SJSA1 (cell line): Measurements from ENCODE around the gene ADAMTS14. TPM values are rescaled to one million over a fixed set of nuclear protein-coding genes. Genes with fewer than 3 reads are reported as not detected.

Experiments
- DNase-seq, 2 experiments: peaks; one replicate each; pipeline ENCODE4 v3.0.0-alpha.2; 2015 to 2020; ENCODE audit warnings: low spot score in 2 of 2, low read depth in 1 of 2
- H3K27ac ChIP-seq: fragments of 250-450 bp; sonication (Bioruptor Pico); 2 replicates; pipeline ENCODE4 v1.5.1; 2020; ENCODE audit warnings: mild to moderate bottlenecking, moderate library complexity
- H3K27me3 ChIP-seq: fragments of 250-450 bp; sonication (Bioruptor Pico); replicated peaks from 2 replicates; pipeline ENCODE4 v1.5.1; 2020; ENCODE audit warnings: mild to moderate bottlenecking, moderate library complexity
- H3K36me3 ChIP-seq: fragments of 250-450 bp; sonication (Bioruptor Pico); 2 replicates; pipeline ENCODE4 v1.5.1; 2020; ENCODE audit warnings: mild to moderate bottlenecking
- H3K4me1 ChIP-seq: fragments of 250-450 bp; sonication (Bioruptor Pico); replicated peaks from 2 replicates; pipeline ENCODE4 v1.6.1; 2021; ENCODE audit warnings: mild to moderate bottlenecking
- H3K4me3 ChIP-seq: fragments of 250-450 bp; sonication (Bioruptor Pico); 2 replicates; pipeline ENCODE4 v1.5.1; 2020; ENCODE audit warnings: mild to moderate bottlenecking
- H3K9me3 ChIP-seq: fragments of 250-450 bp; sonication (Bioruptor Pico); replicated peaks from 2 replicates; pipeline ENCODE4 v1.5.1; 2020; ENCODE audit warnings: mild to moderate bottlenecking
- total RNA-seq: library from RNA; depleted of rRNA; stranded (reverse); fragments of >200 nt; shearing (Covaris generic); gene quantifications from 2 replicates; pipeline ENCODE4 v1.2.3, GENCODE V29; 2014

Gene ADAMTS14
- total RNA-seq, 1 experiment from 2014 or later = 1.2 TPM

- no peaks in the 10 kb centered on the region for H3K36me3 ChIP-seq
- no peak overlapping the region for H3K4me3 ChIP-seq
- DNase-seq = no peak
Measured at GRCh38 chr10:70683940-70684339, 11.6 kb downstream of the ADAMTS14 start.

GRCh38 chr10:70684374-70684773, 12.1 kb downstream of the ADAMTS14 start:
- H3K4me1 ChIP-seq = peaks cover 16% of the 10 kb centered on the region
- no peaks in the 10 kb centered on the region for H3K36me3 ChIP-seq
- H3K4me3 ChIP-seq = no peak overlapping the region
- no peaks in the 10 kb centered on the region for H3K27me3 ChIP-seq
- H3K27ac ChIP-seq = no peak overlapping the region
- no peaks in the 10 kb centered on the region for H3K9me3 ChIP-seq
- DNase-seq = no peak

More at GRCh38 chr10:70683940-70684339, 11.6 kb downstream of the ADAMTS14 start:
- peaks cover 20% of the 10 kb centered on the region for H3K4me1 ChIP-seq
- H3K9me3 ChIP-seq = no peaks in the 10 kb centered on the region
- no peak overlapping the region for H3K27ac ChIP-seq
- H3K27me3 ChIP-seq = no peaks in the 10 kb centered on the region

GRCh38 chr10:70684839-70685454, 12.6 kb downstream of the ADAMTS14 start:
- Histone ChIP-seq H3K36me3 (no peaks in the 10 kb centered on the region), H3K9me3 (no peaks in the 10 kb centered on the region), H3K4me1 (peaks cover 12% of the 10 kb centered on the region), H3K27me3 (no peaks in the 10 kb centered on the region), H3K4me3 (no peak overlapping the region), H3K27ac (no peak overlapping the region)
- DNase-seq = no peak

GRCh38 chr10:70685455-70685911, 13.2 kb downstream of the ADAMTS14 start:
- H3K4me1 ChIP-seq = peaks cover 12% of the 10 kb centered on the region
- H3K27ac ChIP-seq = no peak overlapping the region
- no peak overlapping the region for H3K4me3 ChIP-seq
- H3K36me3 ChIP-seq = no peaks in the 10 kb centered on the region
- H3K27me3 ChIP-seq = no peaks in the 10 kb centered on the region
- H3K9me3 ChIP-seq = no peaks in the 10 kb centered on the region
- no peak for DNase-seq

GRCh38 chr10:70688828-70689227, 16.5 kb downstream of the ADAMTS14 start:
- no peak overlapping the region for H3K4me3 ChIP-seq
- H3K27ac ChIP-seq = no peak overlapping the region
- no peaks in the 10 kb centered on the region for H3K27me3 ChIP-seq
- H3K36me3 ChIP-seq = no peaks in the 10 kb centered on the region
- H3K4me1 ChIP-seq = peaks cover 1% of the 10 kb centered on the region
- H3K9me3 ChIP-seq = no peaks in the 10 kb centered on the region
- DNase-seq = no peak

- H3K4me1 ChIP-seq = no peaks in the 10 kb centered on the region
- no peak for DNase-seq
- H3K27me3 ChIP-seq = no peaks in the 10 kb centered on the region
- no peaks in the 10 kb centered on the region for H3K9me3 ChIP-seq
- no peak overlapping the region for H3K4me3 ChIP-seq
- no peaks in the 10 kb centered on the region for H3K36me3 ChIP-seq
- no peak overlapping the region for H3K27ac ChIP-seq
Measured at GRCh38 chr10:70689661-70690060, 17.4 kb downstream of the ADAMTS14 start.

GRCh38 chr10:70690589-70690988, 18.3 kb downstream of the ADAMTS14 start:
- Histone ChIP-seq H3K27me3 (no peaks in the 10 kb centered on the region), H3K9me3 (no peaks in the 10 kb centered on the region), H3K27ac (no peak overlapping the region), H3K4me3 (no peak overlapping the region), H3K36me3 (no peaks in the 10 kb centered on the region), H3K4me1 (no peaks in the 10 kb centered on the region)
- DNase-seq = no peak

- H3K27ac ChIP-seq = no peak overlapping the region
Measured at GRCh38 chr10:70691611-70692010, 19.3 kb downstream of the ADAMTS14 start.

GRCh38 chr10:70692043-70692603, 19.8 kb downstream of the ADAMTS14 start:
- Histone ChIP-seq H3K27ac (no peak overlapping the region), H3K36me3 (no peaks in the 10 kb centered on the region), H3K4me3 (no peak overlapping the region), H3K4me1 (no peaks in the 10 kb centered on the region), H3K27me3 (no peaks in the 10 kb centered on the region), H3K9me3 (no peaks in the 10 kb centered on the region)
- no peak for DNase-seq

More at GRCh38 chr10:70691611-70692010, 19.3 kb downstream of the ADAMTS14 start:
- Histone ChIP-seq H3K27me3 (no peaks in the 10 kb centered on the region), H3K36me3 (no peaks in the 10 kb centered on the region), H3K4me3 (no peak overlapping the region), H3K4me1 (no peaks in the 10 kb centered on the region), H3K9me3 (no peaks in the 10 kb centered on the region)
- DNase-seq = no peak

- H3K9me3 ChIP-seq = no peaks in the 10 kb centered on the region
- H3K4me1 ChIP-seq = no peaks in the 10 kb centered on the region
- DNase-seq = no peak
- no peak overlapping the region for H3K4me3 ChIP-seq
- no peaks in the 10 kb centered on the region for H3K27me3 ChIP-seq
- H3K36me3 ChIP-seq = no peaks in the 10 kb centered on the region
- no peak overlapping the region for H3K27ac ChIP-seq
Measured at GRCh38 chr10:70693619-70694335, 21.5 kb downstream of the ADAMTS14 start.

- Histone ChIP-seq H3K36me3 (no peaks in the 10 kb centered on the region), H3K4me3 (no peak overlapping the region), H3K4me1 (no peaks in the 10 kb centered on the region), H3K9me3 (no peaks in the 10 kb centered on the region), H3K27ac (no peak overlapping the region), H3K27me3 (no peaks in the 10 kb centered on the region)
- no peak for DNase-seq
Measured at GRCh38 chr10:70694418-70695141, 22.3 kb downstream of the ADAMTS14 start.

- H3K4me1 ChIP-seq = no peaks in the 10 kb centered on the region
- no peaks in the 10 kb centered on the region for H3K9me3 ChIP-seq
- H3K36me3 ChIP-seq = no peaks in the 10 kb centered on the region
- no peak overlapping the region for H3K4me3 ChIP-seq
- no peak for DNase-seq
- H3K27ac ChIP-seq = no peak overlapping the region
- H3K27me3 ChIP-seq = no peaks in the 10 kb centered on the region
Measured at GRCh38 chr10:70695241-70696030, 23.1 kb downstream of the ADAMTS14 start.

GRCh38 chr10:70698211-70698610, 25.9 kb downstream of the ADAMTS14 start:
- H3K27me3 ChIP-seq = no peaks in the 10 kb centered on the region
- DNase-seq = no peak
- no peak overlapping the region for H3K27ac ChIP-seq
- H3K4me3 ChIP-seq = no peak overlapping the region
- no peaks in the 10 kb centered on the region for H3K4me1 ChIP-seq
- H3K9me3 ChIP-seq = no peaks in the 10 kb centered on the region
- no peaks in the 10 kb centered on the region for H3K36me3 ChIP-seq
